T-helper 22 cell (primary cell): Measurements from ENCODE around the gene TMEM95.

Experiments
- DNase-seq: peaks from one replicate; pipeline ENCODE4 v3.0.0-alpha.2; 2020; ENCODE audit warnings: low read depth

TMEM95 gene

GRCh38 chr17:7355053-7355452 is at the start of gene TMEM95:
Gene TMEM95, plus strand, starts transcription at chr17:7355156. Its CDS starts 49 bp downstream, at chr17:7355205.
- no peak for DNase-seq

- DNase-seq: peak; percentile 100
Observed at GRCh38 chr17:7306911-7307685, 47.9 kb upstream of the TMEM95 start, which contains the start of gene EIF5A. Gene EIF5A, plus strand, starts transcription at chr17:7307628. Its CDS starts 2,008 bp downstream, at chr17:7309636.

- peak; percentile 43 for DNase-seq
Observed at GRCh38 chr17:7307686-7308624, 47.0 kb upstream of the TMEM95 start.

GRCh38 chr17:7308625-7309433 is 46.1 kb upstream of the TMEM95 start:
- peak; percentile 91 for DNase-seq

GRCh38 chr17:7309628-7310027 is 45.3 kb upstream of the TMEM95 start:
- no peak for DNase-seq

GRCh38 chr17:7311110-7311705 is 43.7 kb upstream of the TMEM95 start:
- DNase-seq: no peak

- DNase-seq: no peak
Observed at GRCh38 chr17:7312432-7313087, 42.4 kb upstream of the TMEM95 start.

GRCh38 chr17:7313088-7313889 is 41.7 kb upstream of the TMEM95 start:
- no peak for DNase-seq

GRCh38 chr17:7313890-7314718 is 40.9 kb upstream of the TMEM95 start:
- DNase-seq: no peak

- peak; percentile 89 for DNase-seq
Observed at GRCh38 chr17:7314719-7315569, 40.0 kb upstream of the TMEM95 start, which contains the start of gene GPS2. Gene GPS2, minus strand, starts transcription at chr17:7315360. Its CDS starts 308 bp downstream, at chr17:7315052.

GRCh38 chr17:7315570-7316235 is 39.3 kb upstream of the TMEM95 start:
- no peak for DNase-seq

- DNase-seq: no peak
Observed at GRCh38 chr17:7317161-7317803, 37.7 kb upstream of the TMEM95 start.

GRCh38 chr17:7318121-7318860 is 36.7 kb upstream of the TMEM95 start:
- no peak for DNase-seq

- DNase-seq: no peak
Observed at GRCh38 chr17:7321466-7321865, 33.5 kb upstream of the TMEM95 start.

- DNase-seq: no peak
Observed at GRCh38 chr17:7322520-7323194, 32.3 kb upstream of the TMEM95 start.
